Hepatocyte (in vitro differentiated cells): ENCODE results near the gene BSN. TPM values are rescaled to one million over a fixed set of nuclear protein-coding genes. Genes with fewer than 3 reads are reported as not detected.

ENCODE experiments used
- DNase-seq: peaks from one replicate; pipeline ENCODE4 v3.0.0-alpha.2; 2016; ENCODE audit warnings: low spot score
- H2AFZ ChIP-seq: fragments of 200-600 bp; sonication (generic); 2 replicates; pipeline ENCODE4 v1.6.0; 2016; ENCODE audit warnings: antibody characterized with exemption, mild to moderate bottlenecking
- H3K27ac ChIP-seq: fragments of 200-600 bp; sonication (generic); 2 replicates; pipeline ENCODE4 v1.5.1; 2016; ENCODE audit warnings: mild to moderate bottlenecking
- H3K27me3 ChIP-seq: fragments of 200-600 bp; sonication (generic); 2 replicates; pipeline ENCODE4 v1.6.1; 2016
- H3K36me3 ChIP-seq: fragments of 200-600 bp; sonication (generic); replicated peaks from 2 replicates; pipeline ENCODE4 v1.5.1; 2016; ENCODE audit warnings: low read depth; ENCODE audit not compliant: insufficient read depth
- H3K4me1 ChIP-seq: fragments of 200-600 bp; sonication (generic); 2 replicates; pipeline ENCODE4 v1.5.1; 2016; ENCODE audit warnings: mild to moderate bottlenecking, moderate library complexity; ENCODE audit not compliant: insufficient read depth
- H3K4me2 ChIP-seq: fragments of 200-600 bp; sonication (generic); 2 replicates; pipeline ENCODE4 v1.6.0; 2016
- H3K4me3 ChIP-seq: fragments of 200-600 bp; sonication (generic); 2 replicates; pipeline ENCODE4 v1.5.1; 2016; ENCODE audit warnings: mild to moderate bottlenecking
- H3K79me2 ChIP-seq: fragments of 200-600 bp; sonication (generic); 2 replicates; pipeline ENCODE4 v1.6.0; 2017; ENCODE audit warnings: mild to moderate bottlenecking
- H3K9me2 ChIP-seq: fragments of 200-600 bp; sonication (generic); replicated peaks from 2 replicates; pipeline ENCODE4 v1.6.0; 2017; ENCODE audit warnings: mild to moderate bottlenecking; ENCODE audit not compliant: insufficient read depth
- H3K9me3 ChIP-seq: fragments of 200-600 bp; sonication (generic); 2 replicates; pipeline ENCODE4 v1.5.1; 2016; ENCODE audit warnings: low read depth, mild to moderate bottlenecking
- H4K20me1 ChIP-seq: fragments of 200-600 bp; sonication (generic); 2 replicates; pipeline ENCODE4 v1.6.0; 2016; ENCODE audit warnings: mild to moderate bottlenecking; ENCODE audit not compliant: insufficient read depth, poor library complexity, severe bottlenecking
- EZH2 ChIP-seq: fragments of 200-600 bp; sonication (generic); IDR thresholded peaks from 2 replicates; pipeline ENCODE4 v1.6.1; 2016; ENCODE audit warnings: antibody characterized with exemption, mild to moderate bottlenecking, borderline replicate concordance
- EZH2phosphoT487 ChIP-seq: fragments of 200-600 bp; sonication (generic); IDR thresholded peaks from one replicate; pipeline ENCODE4 v1.6.1; 2018; ENCODE audit warnings: antibody characterized with exemption, mild to moderate bottlenecking, low read depth, moderate library complexity; ENCODE audit not compliant: unreplicated experiment, severe bottlenecking
- WGBS: methylation state at CpG from one replicate; pipeline ENCODE4 v1.1.6; 2016; ENCODE audit warnings: low lambda C conversion rate; ENCODE audit errors: missing lambda C conversion rate; 5-methylcytosine and 5-hydroxymethylcytosine counted together
- polyA plus RNA-seq: library from polyadenylated mRNA; unstranded; fragments of >200 nt; fragmentation: Nextera tagmentation; extraction: Ambion mirVana; gene quantifications from 2 replicates; pipeline ENCODE4 v1.2.1, GENCODE V29; 2016
- total RNA-seq: library from RNA; depleted of rRNA; stranded (reverse); fragments of >200 nt; gene quantifications from 2 replicates; pipeline ENCODE4 v1.2.3, GENCODE V29; 2014
- TF ChIP-seq, protein P1 (sequence below): fragments of 200-600 bp; sonication (generic); IDR thresholded peaks from 2 replicates; pipeline ENCODE4 v1.5.1; 2016; ENCODE audit warnings: antibody characterized with exemption, mild to moderate bottlenecking; ENCODE audit not compliant: poor library complexity

The BSN gene
- total and polyA plus RNA-seq, 2 experiments from 2014 or later = 0.37 to 0.44 TPM

DNA sequence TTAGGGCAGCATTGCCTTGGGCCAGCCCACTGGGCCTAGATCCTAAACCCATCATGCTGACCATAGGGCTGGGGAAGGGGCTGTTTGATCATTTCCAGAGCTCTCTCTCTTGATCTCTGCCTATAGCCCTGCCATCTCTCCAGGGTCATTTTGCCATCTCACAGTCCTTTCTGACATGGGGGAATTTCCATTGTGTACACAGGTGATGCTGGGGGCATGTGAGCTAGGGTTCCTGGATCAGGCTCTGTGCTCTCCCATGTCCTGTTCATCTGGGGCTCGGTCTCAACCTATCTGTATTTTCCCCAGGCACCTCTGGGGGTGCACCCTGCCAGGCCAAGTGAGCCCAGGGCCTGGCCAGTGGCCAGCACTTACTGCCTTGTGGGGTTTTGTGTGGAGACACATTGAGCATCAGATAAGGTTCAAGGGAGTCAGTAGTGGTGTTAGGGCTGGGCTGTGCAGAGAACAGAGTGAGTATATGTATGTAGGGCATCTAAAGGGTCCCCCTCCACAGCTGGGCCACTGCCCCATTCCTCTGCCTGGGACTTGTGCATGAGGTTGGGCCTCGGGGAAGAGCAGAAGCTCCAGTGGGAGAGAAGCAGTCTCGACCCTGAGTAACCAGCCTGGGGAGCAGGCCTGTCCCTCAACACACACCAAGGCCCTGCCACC, 94.2 kb downstream of the BSN start:
- no peak for TF ChIP-seq EZH2phosphoT487
- TF ChIP-seq EZH2 = no peak
- TF ChIP-seq, protein P1, sequence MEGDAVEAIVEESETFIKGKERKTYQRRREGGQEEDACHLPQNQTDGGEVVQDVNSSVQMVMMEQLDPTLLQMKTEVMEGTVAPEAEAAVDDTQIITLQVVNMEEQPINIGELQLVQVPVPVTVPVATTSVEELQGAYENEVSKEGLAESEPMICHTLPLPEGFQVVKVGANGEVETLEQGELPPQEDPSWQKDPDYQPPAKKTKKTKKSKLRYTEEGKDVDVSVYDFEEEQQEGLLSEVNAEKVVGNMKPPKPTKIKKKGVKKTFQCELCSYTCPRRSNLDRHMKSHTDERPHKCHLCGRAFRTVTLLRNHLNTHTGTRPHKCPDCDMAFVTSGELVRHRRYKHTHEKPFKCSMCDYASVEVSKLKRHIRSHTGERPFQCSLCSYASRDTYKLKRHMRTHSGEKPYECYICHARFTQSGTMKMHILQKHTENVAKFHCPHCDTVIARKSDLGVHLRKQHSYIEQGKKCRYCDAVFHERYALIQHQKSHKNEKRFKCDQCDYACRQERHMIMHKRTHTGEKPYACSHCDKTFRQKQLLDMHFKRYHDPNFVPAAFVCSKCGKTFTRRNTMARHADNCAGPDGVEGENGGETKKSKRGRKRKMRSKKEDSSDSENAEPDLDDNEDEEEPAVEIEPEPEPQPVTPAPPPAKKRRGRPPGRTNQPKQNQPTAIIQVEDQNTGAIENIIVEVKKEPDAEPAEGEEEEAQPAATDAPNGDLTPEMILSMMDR = no peak
- H3K4me3 ChIP-seq = no peak overlapping the region
- H4K20me1 ChIP-seq = no peaks in the 10 kb centered on the region
- no peaks in the 10 kb centered on the region for H3K36me3 ChIP-seq
- no peaks in the 10 kb centered on the region for H3K79me2 ChIP-seq
- no peak for DNase-seq
- WGBS = 74% methylated on average over 3 of the region's 3 CpGs
- H3K4me1 ChIP-seq = peaks cover 4% of the 10 kb centered on the region
- no peak overlapping the region for H3K4me2 ChIP-seq
- H2AFZ ChIP-seq = no peak overlapping the region
- no peaks in the 10 kb centered on the region for H3K9me3 ChIP-seq
- H3K27ac ChIP-seq = no peak overlapping the region
- H3K9me2 ChIP-seq = no peaks in the 10 kb centered on the region
- no peaks in the 10 kb centered on the region for H3K27me3 ChIP-seq

DNA sequence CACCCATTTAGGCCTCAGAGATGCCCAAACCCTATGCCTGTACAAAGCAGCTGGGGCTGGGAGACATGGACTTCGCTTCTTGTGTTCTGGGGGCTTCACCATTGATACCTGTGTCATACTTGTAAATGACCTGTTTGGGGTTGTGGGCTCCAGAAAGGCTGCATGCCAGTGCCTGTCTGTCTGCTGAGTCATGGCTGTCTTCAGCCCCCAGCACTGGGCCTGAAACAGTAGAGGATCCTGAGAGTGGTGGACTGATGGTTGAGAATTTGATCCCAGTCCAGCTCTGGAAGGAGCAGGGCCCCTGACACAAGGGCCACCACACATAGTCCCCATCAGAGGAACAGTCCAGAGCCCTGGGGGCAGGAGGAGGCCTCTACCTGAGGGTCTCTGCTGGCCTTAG, 95.3 kb downstream of the BSN start:
- no peak overlapping the region for H3K4me3 ChIP-seq
- 90% methylated on average over 1 of the region's 1 CpG for WGBS

DNA sequence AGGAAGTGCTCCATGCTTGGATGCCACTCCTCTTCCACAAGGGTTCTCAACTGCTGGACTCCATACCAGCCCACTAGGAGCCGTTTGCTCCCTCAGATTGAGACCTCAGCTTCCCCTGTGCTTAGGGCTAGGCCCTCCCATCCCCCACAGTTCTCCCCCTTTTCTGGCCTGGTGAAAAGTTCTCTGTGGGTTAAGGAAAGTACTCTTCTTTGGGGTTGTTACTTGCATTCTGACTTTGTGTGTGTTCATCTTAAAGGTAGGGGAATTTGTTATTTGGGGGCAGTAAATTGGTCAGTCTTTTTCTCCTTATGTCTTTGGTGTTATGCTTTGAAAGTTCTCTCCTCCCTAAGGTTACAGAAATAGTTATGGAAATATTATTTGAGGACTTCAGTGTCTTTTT, 95.9 kb downstream of the BSN start:
- H2AFZ ChIP-seq = no peak overlapping the region
- no peaks in the 10 kb centered on the region for H4K20me1 ChIP-seq
- H3K4me2 ChIP-seq = no peak overlapping the region
- H3K27ac ChIP-seq = no peak overlapping the region
- WGBS = 83% methylated on average over 1 of the region's 1 CpG
- no peak for TF ChIP-seq EZH2
- no peak for TF ChIP-seq EZH2phosphoT487
- TF ChIP-seq, protein P1 = no peak
- no peaks in the 10 kb centered on the region for H3K79me2 ChIP-seq
- H3K36me3 ChIP-seq = no peaks in the 10 kb centered on the region
- H3K9me2 ChIP-seq = no peaks in the 10 kb centered on the region
- peaks cover 4% of the 10 kb centered on the region for H3K4me1 ChIP-seq
- H3K4me3 ChIP-seq = no peak overlapping the region
- H3K27me3 ChIP-seq = no peaks in the 10 kb centered on the region
- H3K9me3 ChIP-seq = no peaks in the 10 kb centered on the region
- DNase-seq = no peak

More for the DNA sequence above, 95.3 kb downstream of the BSN start:
- no peaks in the 10 kb centered on the region for H3K27me3 ChIP-seq
- no peaks in the 10 kb centered on the region for H3K9me3 ChIP-seq
- no peaks in the 10 kb centered on the region for H3K36me3 ChIP-seq
- no peak for DNase-seq
- no peaks in the 10 kb centered on the region for H4K20me1 ChIP-seq
- H3K4me2 ChIP-seq = no peak overlapping the region
- H3K27ac ChIP-seq = no peak overlapping the region
- H3K4me1 ChIP-seq = peaks cover 4% of the 10 kb centered on the region
- no peaks in the 10 kb centered on the region for H3K79me2 ChIP-seq
- H3K9me2 ChIP-seq = no peaks in the 10 kb centered on the region
- TF ChIP-seq, protein P1 = no peak
- TF ChIP-seq EZH2 (no peak), EZH2phosphoT487 (no peak)
- no peak overlapping the region for H2AFZ ChIP-seq
